ENCODE data around the gene FAM181A.
A peak's percentile ranks its signal among the peaks of the same experiment; 100 is the strongest.

FAM181A gene

GRCh38 chr14:93926873-93927799, at the start of gene FAM181A:
FAM181A (plus strand) TSS chr14:93927344; CDS start chr14:93928286, 942 bp downstream.
- DNase-seq (ENCODE audit: low read depth, low spot score), result no peak

- no peak for DNase-seq (ENCODE audit: low read depth, low spot score)
Observed at GRCh38 chr14:93878212-93878611, 48.9 kb upstream of the FAM181A start.

DNA sequence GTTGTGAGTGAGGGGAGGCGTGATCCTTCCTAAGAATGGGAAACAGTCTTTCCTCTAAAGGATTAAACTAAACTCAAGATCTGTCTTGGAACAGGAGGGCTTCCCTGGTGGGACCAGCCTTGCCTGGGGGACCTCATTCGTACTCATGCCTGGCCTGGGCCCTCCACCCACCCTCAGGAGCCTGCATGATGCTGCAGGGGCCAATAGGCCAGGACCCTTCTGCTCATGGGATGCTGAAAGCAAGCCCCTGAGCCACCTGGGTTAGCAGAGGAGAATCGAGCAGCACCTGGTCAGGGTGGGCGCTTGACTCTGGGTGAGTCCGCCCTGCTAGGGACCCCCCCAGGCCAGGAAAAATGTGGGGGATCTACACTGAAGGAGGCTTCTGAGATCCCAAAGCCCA, 48.3 kb upstream of the FAM181A start:
- DNase-seq (ENCODE audit: low read depth, low spot score), result no peak

GRCh38 chr14:93879362-93879983, 47.7 kb upstream of the FAM181A start:
- no peak for DNase-seq (ENCODE audit: low read depth, low spot score)

DNA sequence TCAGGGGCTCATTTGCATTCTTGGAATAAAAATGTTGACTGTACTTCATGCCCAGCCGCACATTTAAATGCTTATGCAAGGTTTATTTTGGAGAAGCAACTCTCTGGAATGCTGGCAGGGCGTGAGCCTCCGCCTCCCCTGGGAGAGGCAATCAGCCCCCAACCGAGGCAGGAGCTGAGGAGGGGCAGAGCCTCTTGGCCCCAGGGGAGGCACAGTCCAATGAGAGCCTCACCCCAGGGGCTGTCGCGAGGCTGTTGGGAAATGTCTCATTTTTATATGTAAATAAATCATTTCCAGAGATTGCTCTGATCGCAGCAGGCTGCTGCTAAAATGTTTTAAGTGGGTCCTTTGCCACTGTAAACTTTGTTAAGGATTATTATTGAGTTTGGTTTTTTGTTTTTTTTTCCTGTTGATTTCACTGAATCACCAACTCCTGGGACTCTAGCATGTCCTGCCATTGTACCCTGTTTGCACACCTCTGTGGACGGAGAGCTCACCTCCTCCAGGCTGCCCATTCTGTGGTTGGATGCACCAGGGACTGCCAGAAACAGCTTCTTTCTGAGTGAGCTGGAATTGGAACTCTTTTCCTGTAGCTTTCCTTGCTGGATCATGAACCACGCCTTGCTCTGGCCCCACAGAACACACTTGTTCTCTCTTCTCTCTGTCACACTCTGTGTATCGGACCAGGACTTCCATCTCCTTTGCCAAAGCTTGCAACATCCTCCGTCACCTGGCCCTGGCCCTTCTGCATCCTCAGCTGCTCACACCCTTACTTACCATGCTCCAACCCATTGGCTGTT, 46.9 kb upstream of the FAM181A start:
- no peak for DNase-seq (ENCODE audit: low read depth, low spot score)

- DNase-seq (ENCODE audit: low read depth, low spot score), result no peak
Observed at GRCh38 chr14:93884950-93885349, 42.2 kb upstream of the FAM181A start.

- no peak for DNase-seq (ENCODE audit: low read depth, low spot score)
Observed at GRCh38 chr14:93888995-93889394, 38.1 kb upstream of the FAM181A start.

DNA sequence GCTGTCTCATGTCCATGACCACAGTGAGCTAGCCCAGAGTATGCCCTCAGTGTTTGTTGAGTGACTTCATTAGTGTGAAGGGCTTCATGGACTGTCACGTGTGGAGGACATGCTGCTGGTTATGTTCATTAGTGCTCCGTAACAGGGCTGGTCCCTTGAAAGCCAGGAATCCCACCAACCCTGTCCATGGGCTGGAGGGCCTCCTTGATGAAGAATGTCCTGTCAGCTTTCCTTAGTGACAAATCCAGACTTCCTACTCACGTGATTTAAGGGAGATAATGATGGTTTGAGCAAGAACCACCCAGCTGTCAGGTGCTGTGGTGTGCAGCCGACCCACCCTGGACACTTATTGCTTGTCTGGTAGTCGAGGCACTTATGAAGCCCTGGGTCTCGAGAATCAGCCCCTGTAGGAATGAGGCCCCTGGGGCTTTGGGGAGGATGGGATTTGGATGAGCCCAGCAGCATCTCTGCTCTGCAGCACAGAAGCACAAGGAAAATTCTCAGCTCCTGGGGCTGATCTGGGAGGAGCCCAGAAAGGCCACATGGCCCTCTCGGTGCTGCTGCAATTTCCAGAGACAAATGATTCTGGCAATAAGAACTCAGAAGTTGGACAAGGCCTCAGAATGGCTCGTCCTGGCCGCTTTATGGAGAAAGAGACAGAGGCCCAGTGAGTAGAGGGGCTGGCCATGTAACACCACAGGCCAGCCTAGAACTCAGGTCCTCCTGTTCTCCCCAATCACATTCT, 37.2 kb upstream of the FAM181A start:
- no peak for DNase-seq (ENCODE audit: low read depth, low spot score)

DNA sequence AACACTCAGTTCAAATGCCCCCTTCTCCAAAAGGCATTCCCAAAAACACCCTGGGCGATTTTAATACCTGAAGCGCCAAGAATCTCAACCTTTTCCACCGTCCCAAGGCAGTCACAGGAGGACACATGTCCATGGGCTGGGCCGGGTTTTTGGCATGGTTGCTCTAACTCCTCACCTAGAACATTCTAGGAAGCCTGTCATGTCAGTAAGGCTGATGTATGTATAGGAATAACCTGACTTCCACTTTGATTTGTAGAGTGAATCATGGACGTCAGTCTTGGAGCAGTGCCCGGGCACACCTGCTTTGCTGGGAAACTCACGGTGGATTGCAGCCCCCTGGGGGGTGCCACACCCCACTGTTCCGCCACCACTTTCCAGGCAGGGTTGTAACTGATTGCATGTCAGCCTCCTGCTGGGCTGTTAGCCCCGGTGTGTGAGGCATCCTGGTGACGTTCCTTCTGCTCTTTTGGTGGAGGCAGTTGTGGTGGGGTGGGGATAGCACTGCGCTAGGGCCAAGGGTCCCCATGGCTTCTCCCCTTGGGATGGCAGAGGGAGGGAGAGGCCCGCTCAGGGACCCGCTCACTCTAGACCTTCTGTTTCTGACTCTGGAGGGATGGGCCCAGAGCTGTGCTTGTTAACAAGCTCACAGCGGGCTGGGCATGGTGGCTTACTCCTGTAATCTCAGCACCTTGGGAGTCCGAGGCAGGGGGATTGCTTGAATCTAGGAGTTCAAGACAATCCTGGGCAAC, 35.2 kb upstream of the FAM181A start:
- no peak for DNase-seq (ENCODE audit: low read depth, low spot score)

DNA sequence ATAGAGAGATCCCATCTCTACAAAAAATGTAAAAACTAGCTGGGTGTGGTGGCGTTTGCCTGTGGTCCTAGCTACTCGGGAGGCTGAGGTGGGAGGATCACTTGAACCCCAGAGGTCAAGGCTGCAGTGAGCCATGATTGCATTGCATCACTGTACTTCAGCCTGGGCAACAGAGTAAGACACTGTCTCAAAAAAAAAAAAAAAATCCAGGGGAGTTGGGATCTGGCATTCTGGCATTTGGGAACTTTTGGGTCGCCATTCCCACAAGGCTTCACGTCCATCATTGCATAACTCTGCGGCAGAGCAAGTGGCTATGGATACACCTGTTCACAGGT, 34.7 kb upstream of the FAM181A start:
- DNase-seq (ENCODE audit: low read depth, low spot score), result no peak

GRCh38 chr14:93892923-93893558, 34.1 kb upstream of the FAM181A start:
- peak; percentile 35 for DNase-seq (ENCODE audit: low read depth, low spot score)

GRCh38 chr14:93893661-93894261, 33.4 kb upstream of the FAM181A start:
- no peak for DNase-seq (ENCODE audit: low read depth, low spot score)

DNA sequence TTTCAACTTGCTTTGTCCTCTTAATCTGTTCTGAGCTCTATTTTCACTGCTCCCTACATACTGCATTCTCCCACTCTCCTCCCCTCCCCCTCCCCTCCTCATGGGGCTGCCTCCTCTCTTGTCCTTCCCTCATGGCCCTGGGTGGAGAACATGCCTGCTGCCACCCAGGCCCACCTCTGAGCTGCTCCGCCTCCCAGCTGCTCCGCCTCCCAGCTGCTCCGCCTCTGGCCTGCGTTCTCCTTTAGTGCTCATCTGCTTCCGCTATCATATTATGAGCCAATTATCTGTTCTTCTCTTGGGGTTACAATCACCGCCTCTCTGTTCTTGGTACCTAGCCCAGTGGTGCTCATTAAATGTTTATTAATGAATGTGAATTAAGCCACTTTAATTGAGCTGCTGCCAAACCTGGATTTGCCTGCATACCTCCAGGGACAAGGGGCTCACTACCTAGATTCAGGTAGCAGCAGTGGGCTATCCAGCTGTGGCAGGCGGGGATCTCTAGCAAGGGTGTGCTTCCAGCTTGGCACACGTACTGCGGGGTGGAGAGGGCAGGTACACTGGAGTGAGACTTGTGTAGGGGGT, 32.0 kb upstream of the FAM181A start:
- DNase-seq (ENCODE audit: low read depth, low spot score), result no peak

DNA sequence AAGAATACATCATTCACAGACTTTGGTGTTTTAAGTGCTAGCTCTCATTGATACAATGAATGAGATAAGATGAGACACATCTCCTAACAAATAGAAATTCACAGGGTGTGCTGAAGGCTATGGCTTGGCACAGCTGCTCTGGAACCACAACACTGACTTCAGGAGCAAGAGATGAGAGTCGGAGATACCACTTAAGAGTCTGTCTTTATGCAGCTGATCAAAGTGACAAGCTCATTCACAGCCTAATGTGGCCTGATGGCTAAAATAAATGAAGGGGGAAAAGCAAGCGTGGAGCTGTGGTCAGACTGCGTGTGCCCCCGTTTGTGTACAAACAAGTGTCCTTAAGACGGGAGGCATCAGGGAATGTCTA, 29.7 kb upstream of the FAM181A start:
- DNase-seq (ENCODE audit: low read depth, low spot score), result no peak

DNA sequence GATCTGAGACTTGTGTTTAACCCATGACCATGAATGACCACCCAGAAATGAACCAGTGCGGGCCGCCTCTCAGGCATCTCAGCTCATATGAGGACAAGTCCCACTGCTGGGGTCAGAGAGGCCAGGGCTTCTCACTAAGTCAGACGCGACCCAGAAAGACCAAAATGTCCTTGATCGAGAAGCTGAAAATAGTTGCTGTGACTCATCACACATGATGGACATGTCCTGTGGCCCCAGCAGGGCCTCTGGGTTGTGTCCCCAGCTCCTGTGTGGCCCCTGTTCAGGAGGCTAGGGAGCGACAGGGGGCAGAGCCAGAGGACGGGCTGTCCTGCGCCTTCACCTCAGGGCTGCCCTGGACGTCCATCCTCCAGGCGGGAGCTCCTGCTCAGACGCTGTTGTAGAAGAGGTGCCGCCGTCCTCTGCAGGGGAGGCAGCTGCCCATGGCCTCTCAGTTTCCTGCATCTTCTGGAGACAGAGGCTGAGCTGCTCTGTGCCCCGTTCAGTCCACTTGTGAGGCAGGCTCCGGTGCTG, 29.0 kb upstream of the FAM181A start:
- DNase-seq (ENCODE audit: low read depth, low spot score), result no peak

- no peak for DNase-seq (ENCODE audit: low read depth, low spot score)
Observed at GRCh38 chr14:93898731-93899130, 28.4 kb upstream of the FAM181A start.

DNA sequence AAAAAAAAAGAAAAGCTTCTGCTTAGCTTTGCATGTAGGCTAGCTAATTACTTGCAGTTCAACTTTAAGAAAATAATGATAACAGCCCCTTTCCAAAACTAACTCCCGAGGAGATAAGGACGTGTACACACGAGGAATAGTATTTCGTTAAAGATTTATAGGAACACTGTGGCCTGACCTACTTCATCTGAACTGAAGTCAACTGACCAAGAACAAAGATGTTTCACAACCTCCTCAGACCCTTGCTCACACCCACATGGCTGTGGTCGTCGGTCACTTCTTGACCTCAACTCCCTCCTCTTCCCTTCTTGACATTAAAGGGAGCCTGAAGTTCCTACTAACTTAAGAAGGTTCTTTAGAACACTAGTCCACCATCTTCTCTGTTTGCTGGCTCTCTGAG, 25.3 kb upstream of the FAM181A start:
- no peak for DNase-seq (ENCODE audit: low read depth, low spot score)

DNA sequence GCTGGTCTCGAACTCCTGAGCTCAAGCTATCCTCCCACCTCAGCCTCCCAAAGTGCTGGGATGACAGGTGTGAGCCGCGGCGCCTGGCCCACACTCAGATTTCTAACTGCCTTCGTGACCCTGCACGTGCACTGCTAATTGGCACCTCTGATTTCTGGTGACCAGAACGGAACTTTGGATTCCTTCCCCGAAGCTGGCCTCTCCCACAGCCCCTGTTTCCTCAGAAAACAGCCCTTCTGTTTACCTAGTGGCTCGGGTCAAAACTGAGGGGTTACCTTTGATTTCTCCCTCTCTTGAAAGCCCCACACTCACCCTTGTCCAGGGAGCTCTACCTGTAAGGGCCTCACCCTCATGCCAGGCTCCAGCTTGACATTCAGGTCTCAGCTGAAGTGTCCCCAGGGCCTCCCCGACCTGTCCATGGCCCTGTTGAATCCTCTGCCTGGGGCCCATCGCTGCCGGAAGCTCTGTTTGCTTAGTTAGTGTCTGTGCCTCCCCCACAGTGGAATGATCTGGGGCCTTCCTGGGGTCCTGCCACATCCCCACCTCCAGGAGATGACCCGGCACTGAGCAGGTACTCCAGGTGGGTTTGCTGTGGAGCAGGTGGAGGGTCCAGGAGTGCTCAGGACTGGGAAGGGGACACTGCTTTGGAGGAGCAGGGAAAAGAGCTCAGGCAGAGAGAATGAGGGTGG, 24.4 kb upstream of the FAM181A start:
- DNase-seq (ENCODE audit: low read depth, low spot score), result no peak

All from activated CD4-positive, CD25-positive, alpha-beta regulatory T cell treated with anti-CD3 and anti-CD28 coated beads, Interleukin-2, amount 50 U/mL, for 16 hours (primary cell).